Karpas-422 (cell line): ENCODE data around the gene CDON. TPM values are rescaled to one million over a fixed set of nuclear protein-coding genes. Genes with fewer than 3 reads are reported as not detected.

Experiments
- DNase-seq: peaks from one replicate; pipeline ENCODE4 v3.0.0-alpha.2; 2015
- H2AFZ ChIP-seq: fragments of 200-600 bp; sonication (generic); 2 replicates; pipeline ENCODE4 v1.6.1; 2014; ENCODE audit warnings: antibody characterized with exemption, low read length, mixed read lengths
- H3K27ac ChIP-seq: fragments of 200-600 bp; sonication (generic); 2 replicates; pipeline ENCODE4 v1.5.1; 2014; ENCODE audit warnings: mild to moderate bottlenecking, low read length, moderate library complexity
- H3K27me3 ChIP-seq: fragments of 200-600 bp; sonication (generic); 2 replicates; pipeline ENCODE4 v1.6.1; 2014; ENCODE audit warnings: low read length, mixed read lengths
- H3K36me3 ChIP-seq: fragments of 200-600 bp; sonication (generic); 2 replicates; pipeline ENCODE4 v1.6.1; 2014; ENCODE audit warnings: low read length, mixed read lengths; ENCODE audit not compliant: insufficient read depth
- H3K4me1 ChIP-seq: fragments of 200-600 bp; sonication (generic); 2 replicates; pipeline ENCODE4 v1.6.1; 2014; ENCODE audit warnings: mild to moderate bottlenecking, low read length, mixed read lengths
- H3K4me2 ChIP-seq: fragments of 200-600 bp; sonication (generic); 2 replicates; pipeline ENCODE4 v1.6.1; 2014; ENCODE audit warnings: low read length, low read depth, mild to moderate bottlenecking; ENCODE audit not compliant: poor library complexity, severe bottlenecking
- H3K4me3 ChIP-seq: fragments of 200-600 bp; sonication (generic); 2 replicates; pipeline ENCODE4 v1.5.1; 2014; ENCODE audit warnings: mild to moderate bottlenecking, antibody characterized with exemption, low read length, mixed read lengths
- H3K79me2 ChIP-seq: fragments of 200-600 bp; sonication (generic); 2 replicates; pipeline ENCODE4 v1.6.1; 2014; ENCODE audit warnings: mild to moderate bottlenecking, low read length, mixed read lengths
- H3K9ac ChIP-seq: fragments of 200-600 bp; sonication (generic); 2 replicates; pipeline ENCODE4 v1.6.0; 2014; ENCODE audit warnings: low read length
- H3K9me2 ChIP-seq: fragments of 200-600 bp; sonication (generic), shearing (Covaris generic); replicated peaks from 2 replicates; pipeline ENCODE4 v1.6.0; 2014; ENCODE audit warnings: mild to moderate bottlenecking, low read length, moderate library complexity; ENCODE audit not compliant: insufficient read depth
- H3K9me3 ChIP-seq: fragments of 300-700, 200-600 bp; sonication (generic); 2 replicates; pipeline ENCODE4 v1.6.1; 2014; ENCODE audit warnings: low read length, mixed read lengths
- H4K20me1 ChIP-seq: fragments of 200-600 bp; sonication (generic); 2 replicates; pipeline ENCODE4 v1.6.1; 2014; ENCODE audit warnings: mild to moderate bottlenecking, antibody characterized with exemption, low read length, low read depth; ENCODE audit not compliant: insufficient read depth
- total RNA-seq: library from RNA; depleted of rRNA; stranded (reverse); fragments of >200 nt; shearing (Covaris generic); gene quantifications from 2 replicates; pipeline ENCODE4 v1.2.3, GENCODE V29; 2014; ENCODE audit warnings: low replicate concordance

The CDON gene
- total RNA-seq, 1 experiment from 2014 or later = 2.1 TPM

DNA sequence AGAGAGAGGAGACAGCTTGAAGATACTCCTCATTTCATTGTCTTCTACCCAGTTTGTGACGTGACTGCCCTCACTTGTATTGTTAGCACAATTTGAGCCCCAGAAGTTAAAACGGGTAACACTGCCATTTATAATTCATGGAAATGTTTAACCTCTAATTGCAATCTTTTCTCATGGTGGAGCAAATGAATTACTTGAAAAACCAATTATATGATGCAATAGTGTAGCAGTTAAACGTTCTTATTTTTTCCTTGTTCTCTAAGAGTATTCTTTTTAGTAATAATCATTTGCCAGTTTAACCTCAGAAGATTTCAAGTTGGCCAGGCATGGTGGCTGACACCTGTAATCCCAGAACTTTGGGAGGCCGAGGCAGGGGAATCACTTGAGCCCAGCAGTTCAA lies 56.6 kb downstream of the CDON start:
- Histone ChIP-seq H3K9me2 (no peaks in the 10 kb centered on the region), H3K36me3 (no peaks in the 10 kb centered on the region), H3K4me3 (no peak overlapping the region), H4K20me1 (no peaks in the 10 kb centered on the region), H2AFZ (no peak overlapping the region), H3K27ac (no peak overlapping the region), H3K4me2 (no peak overlapping the region), H3K79me2 (no peaks in the 10 kb centered on the region), H3K4me1 (no peaks in the 10 kb centered on the region), H3K27me3 (no peaks in the 10 kb centered on the region), H3K9me3 (no peaks in the 10 kb centered on the region), H3K9ac (no peak overlapping the region)
- no peak for DNase-seq

DNA sequence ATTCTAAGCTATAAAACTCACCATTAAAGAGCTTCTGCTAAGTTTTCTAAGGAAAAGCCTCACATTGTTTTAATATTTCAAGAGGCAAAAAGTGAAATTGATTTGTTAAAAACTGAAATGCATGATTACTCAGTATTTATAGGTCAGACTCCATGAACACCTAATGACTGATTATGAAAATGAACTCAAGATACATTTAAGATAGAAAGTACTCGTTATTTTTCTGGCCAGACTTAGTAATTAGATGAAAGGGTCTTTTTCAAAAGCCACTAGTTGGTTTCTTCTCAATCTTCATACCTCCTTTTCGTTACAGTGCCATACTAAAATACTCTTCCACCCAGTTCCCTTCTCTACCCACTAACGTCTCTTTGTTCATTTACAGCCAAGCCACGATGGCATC lies 60.5 kb downstream of the CDON start:
- DNase-seq = no peak
- no peak overlapping the region for H3K9ac ChIP-seq
- no peaks in the 10 kb centered on the region for H3K79me2 ChIP-seq
- H3K4me3 ChIP-seq = no peak overlapping the region
- no peaks in the 10 kb centered on the region for H3K9me3 ChIP-seq
- no peak overlapping the region for H2AFZ ChIP-seq
- no peaks in the 10 kb centered on the region for H3K36me3 ChIP-seq
- H3K4me1 ChIP-seq = no peaks in the 10 kb centered on the region
- no peaks in the 10 kb centered on the region for H3K9me2 ChIP-seq
- H4K20me1 ChIP-seq = no peaks in the 10 kb centered on the region
- H3K27ac ChIP-seq = no peak overlapping the region
- no peak overlapping the region for H3K4me2 ChIP-seq
- H3K27me3 ChIP-seq = no peaks in the 10 kb centered on the region

DNA sequence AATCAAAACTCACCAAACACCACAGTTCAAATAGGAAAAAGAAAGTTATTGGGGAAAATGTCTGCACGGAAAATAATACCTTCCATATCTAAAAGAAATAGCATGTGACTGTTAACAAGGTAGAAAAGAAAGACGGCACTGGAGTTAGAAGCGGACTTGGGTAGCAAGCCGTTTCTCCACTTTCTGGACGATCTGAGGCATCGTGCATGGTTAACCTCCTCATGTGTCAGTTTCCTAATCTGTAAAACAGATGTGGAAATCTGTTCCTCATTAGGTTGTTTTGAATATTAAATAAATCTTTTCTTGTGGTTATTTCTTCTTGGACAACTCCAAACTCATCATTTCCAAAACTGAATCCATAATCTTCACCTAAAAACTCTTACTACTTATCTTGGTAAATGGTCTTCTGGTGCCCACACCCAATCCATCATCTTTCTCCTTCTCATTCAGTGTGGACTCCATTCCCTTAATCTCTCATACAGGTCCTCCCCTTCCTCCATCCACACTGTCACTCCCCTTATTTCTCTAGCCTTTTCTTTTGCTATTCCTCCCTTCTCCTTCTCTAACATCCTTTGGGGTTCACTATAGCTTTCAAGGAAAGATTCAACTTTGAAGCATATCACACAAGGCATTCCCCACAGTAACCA lies 63.3 kb downstream of the CDON start:
- Histone ChIP-seq H3K9ac (no peak overlapping the region), H3K9me3 (no peaks in the 10 kb centered on the region), H3K27ac (no peak overlapping the region), H3K4me2 (no peak overlapping the region), H4K20me1 (no peaks in the 10 kb centered on the region), H3K4me1 (no peaks in the 10 kb centered on the region), H3K27me3 (no peaks in the 10 kb centered on the region), H2AFZ (no peak overlapping the region), H3K36me3 (no peaks in the 10 kb centered on the region), H3K9me2 (no peaks in the 10 kb centered on the region), H3K4me3 (no peak overlapping the region), H3K79me2 (no peaks in the 10 kb centered on the region)
- DNase-seq = no peak

DNA sequence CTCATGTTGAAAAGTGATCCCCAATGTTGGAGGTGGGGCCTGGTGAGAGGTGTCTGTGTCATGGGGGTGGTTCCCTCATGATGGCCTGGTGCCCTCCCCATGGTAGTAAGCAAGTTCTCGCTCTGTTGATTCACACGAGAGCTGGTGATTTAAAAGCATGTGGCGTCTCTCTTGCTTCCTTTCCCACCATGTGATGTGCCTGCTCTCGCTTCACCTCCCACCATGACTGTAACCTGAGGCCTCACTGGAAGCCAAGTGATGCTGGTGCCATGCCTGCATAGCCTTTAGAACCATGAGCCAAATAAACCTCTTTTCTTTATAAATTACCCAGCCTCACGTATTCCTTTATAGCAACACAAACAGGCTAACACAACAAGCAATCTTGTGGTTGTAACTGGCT lies 64.4 kb downstream of the CDON start:
- no peak overlapping the region for H3K9ac ChIP-seq
- no peak overlapping the region for H3K4me2 ChIP-seq
- no peak overlapping the region for H3K4me3 ChIP-seq
- H3K36me3 ChIP-seq = no peaks in the 10 kb centered on the region
- H3K9me2 ChIP-seq = no peaks in the 10 kb centered on the region
- H3K4me1 ChIP-seq = peaks cover 5% of the 10 kb centered on the region
- H2AFZ ChIP-seq = no peak overlapping the region
- no peak overlapping the region for H3K27ac ChIP-seq
- H3K79me2 ChIP-seq = no peaks in the 10 kb centered on the region
- DNase-seq = no peak
- no peaks in the 10 kb centered on the region for H3K9me3 ChIP-seq
- H4K20me1 ChIP-seq = no peaks in the 10 kb centered on the region
- H3K27me3 ChIP-seq = no peaks in the 10 kb centered on the region

DNA sequence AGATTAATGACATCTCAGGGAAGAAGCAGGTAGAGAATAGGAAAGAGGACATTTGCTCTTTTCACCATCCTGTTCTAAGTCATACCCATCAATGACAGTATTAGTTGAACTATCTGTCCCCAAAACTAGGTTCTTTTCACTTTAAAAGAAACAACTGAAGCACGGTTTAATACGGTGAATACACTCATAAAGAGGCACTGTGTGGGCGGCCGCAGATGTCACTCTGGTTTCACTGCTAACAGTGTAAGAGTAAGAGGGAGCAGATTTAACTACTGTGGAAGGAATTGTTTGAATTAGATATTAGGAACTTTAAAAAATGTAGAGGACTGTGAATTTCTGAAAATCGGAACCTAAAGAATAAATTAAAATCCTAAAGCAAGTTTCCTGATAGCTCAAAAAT lies 67.4 kb downstream of the CDON start:
- H3K4me2 ChIP-seq = no peak overlapping the region
- no peak for DNase-seq
- H3K36me3 ChIP-seq = no peaks in the 10 kb centered on the region
- H3K9me3 ChIP-seq = no peaks in the 10 kb centered on the region
- no peak overlapping the region for H3K4me3 ChIP-seq
- no peaks in the 10 kb centered on the region for H3K9me2 ChIP-seq
- no peak overlapping the region for H3K9ac ChIP-seq
- no peaks in the 10 kb centered on the region for H3K27me3 ChIP-seq
- H3K4me1 ChIP-seq = peaks cover 7% of the 10 kb centered on the region
- no peaks in the 10 kb centered on the region for H4K20me1 ChIP-seq
- H3K79me2 ChIP-seq = no peaks in the 10 kb centered on the region
- no peak overlapping the region for H2AFZ ChIP-seq
- no peak overlapping the region for H3K27ac ChIP-seq

DNA sequence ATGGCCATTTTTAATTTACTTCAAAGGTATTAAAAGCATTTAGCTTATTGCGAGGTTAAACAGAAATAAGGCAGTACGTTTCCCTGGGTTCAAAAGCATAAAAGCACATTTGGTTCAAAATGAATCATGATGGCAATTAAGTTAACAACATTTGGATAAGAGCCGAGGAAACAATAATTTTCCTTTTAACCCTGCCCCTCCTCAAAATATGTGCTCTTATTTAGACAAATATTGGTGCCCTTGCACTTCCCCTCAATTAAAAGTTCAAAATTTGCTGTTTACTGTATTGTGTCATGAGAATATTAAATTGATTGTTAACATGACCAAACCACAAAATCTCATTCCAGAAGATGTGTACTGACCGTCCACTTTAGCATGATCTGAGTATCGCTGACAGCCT lies 68.2 kb downstream of the CDON start:
- H3K9me2 ChIP-seq = no peaks in the 10 kb centered on the region
- no peak overlapping the region for H3K4me2 ChIP-seq
- H3K27ac ChIP-seq = no peak overlapping the region
- no peaks in the 10 kb centered on the region for H3K9me3 ChIP-seq
- H4K20me1 ChIP-seq = no peaks in the 10 kb centered on the region
- H3K9ac ChIP-seq = no peak overlapping the region
- H3K4me3 ChIP-seq = no peak overlapping the region
- peaks cover 7% of the 10 kb centered on the region for H3K4me1 ChIP-seq
- H2AFZ ChIP-seq = no peak overlapping the region
- DNase-seq = no peak
- no peaks in the 10 kb centered on the region for H3K36me3 ChIP-seq
- no peaks in the 10 kb centered on the region for H3K27me3 ChIP-seq
- no peaks in the 10 kb centered on the region for H3K79me2 ChIP-seq

DNA sequence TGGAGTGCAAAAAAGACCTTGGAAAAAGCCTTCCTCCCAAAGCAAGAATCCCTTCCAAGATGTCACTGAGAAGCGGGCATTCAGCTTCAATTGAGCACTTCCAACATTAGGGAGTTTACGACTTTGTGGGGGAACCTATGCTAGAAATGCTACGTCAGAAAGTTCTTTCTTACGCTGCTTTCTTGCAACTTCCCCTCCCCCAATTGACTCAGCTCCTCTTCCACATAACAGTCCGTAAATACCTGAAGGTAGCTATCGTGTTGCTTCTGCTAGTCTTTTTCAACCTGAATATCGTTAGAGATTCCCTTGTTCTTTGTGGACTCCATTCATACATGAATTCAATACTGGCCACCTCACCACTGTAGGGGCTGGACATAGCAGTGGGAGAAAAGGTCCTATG lies 69.8 kb downstream of the CDON start:
- Histone ChIP-seq H3K4me1 (peaks cover 7% of the 10 kb centered on the region), H2AFZ (no peak overlapping the region), H3K9me2 (no peaks in the 10 kb centered on the region), H3K4me3 (no peak overlapping the region), H3K9me3 (no peaks in the 10 kb centered on the region), H3K27ac (no peak overlapping the region), H3K27me3 (no peaks in the 10 kb centered on the region), H3K4me2 (no peak overlapping the region), H3K79me2 (no peaks in the 10 kb centered on the region), H4K20me1 (no peaks in the 10 kb centered on the region), H3K9ac (no peak overlapping the region), H3K36me3 (no peaks in the 10 kb centered on the region)
- DNase-seq = no peak

DNA sequence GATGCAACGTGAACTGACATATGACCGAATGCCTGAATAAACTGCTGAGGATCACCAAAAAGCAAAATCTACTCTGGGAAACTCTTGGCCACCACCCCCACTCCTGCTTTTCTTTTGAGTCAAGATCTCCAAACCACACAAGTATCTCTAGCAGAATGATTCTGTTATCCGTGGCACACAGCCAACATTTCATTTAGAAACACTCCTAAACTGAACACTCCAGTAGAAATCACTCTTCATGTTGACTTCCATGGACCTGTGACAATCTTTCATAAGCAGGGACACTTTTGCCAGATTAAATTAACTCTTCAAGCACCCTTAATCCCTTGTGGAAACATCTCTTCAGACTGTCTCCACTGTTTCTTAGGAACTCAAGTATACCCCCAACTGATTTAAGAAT lies 72.4 kb downstream of the CDON start:
- no peak overlapping the region for H3K4me2 ChIP-seq
- H3K27ac ChIP-seq = no peak overlapping the region
- H3K4me3 ChIP-seq = no peak overlapping the region
- H4K20me1 ChIP-seq = no peaks in the 10 kb centered on the region
- no peak overlapping the region for H2AFZ ChIP-seq
- peaks cover 7% of the 10 kb centered on the region for H3K4me1 ChIP-seq
- H3K9ac ChIP-seq = no peak overlapping the region
- H3K79me2 ChIP-seq = no peaks in the 10 kb centered on the region
- no peaks in the 10 kb centered on the region for H3K36me3 ChIP-seq
- no peaks in the 10 kb centered on the region for H3K9me2 ChIP-seq
- no peak for DNase-seq
- H3K9me3 ChIP-seq = no peaks in the 10 kb centered on the region
- no peaks in the 10 kb centered on the region for H3K27me3 ChIP-seq
